NB4 (cell line): ENCODE data around the gene RBFOX1.

Experiments used
- MYC ChIP-seq: IDR thresholded peaks from 2 replicates; pipeline ENCODE4 v1.6.1; 2011; ENCODE audit warnings: low read depth, low read length
- POLR2A ChIP-seq: IDR thresholded peaks from 2 replicates; pipeline ENCODE4 v1.6.1; 2011; ENCODE audit warnings: mild to moderate bottlenecking; ENCODE audit not compliant: insufficient read length; ENCODE audit errors: extremely low read depth
- TF ChIP-seq, protein P1 (sequence below): IDR thresholded peaks from one replicate; pipeline ENCODE4 v1.5.1; 2012; ENCODE audit warnings: low read depth, low read length
- TF ChIP-seq, protein P2 (sequence below): IDR thresholded peaks from 2 replicates; pipeline ENCODE4 v1.6.1; 2011; ENCODE audit warnings: low read depth, low read length

DNA sequence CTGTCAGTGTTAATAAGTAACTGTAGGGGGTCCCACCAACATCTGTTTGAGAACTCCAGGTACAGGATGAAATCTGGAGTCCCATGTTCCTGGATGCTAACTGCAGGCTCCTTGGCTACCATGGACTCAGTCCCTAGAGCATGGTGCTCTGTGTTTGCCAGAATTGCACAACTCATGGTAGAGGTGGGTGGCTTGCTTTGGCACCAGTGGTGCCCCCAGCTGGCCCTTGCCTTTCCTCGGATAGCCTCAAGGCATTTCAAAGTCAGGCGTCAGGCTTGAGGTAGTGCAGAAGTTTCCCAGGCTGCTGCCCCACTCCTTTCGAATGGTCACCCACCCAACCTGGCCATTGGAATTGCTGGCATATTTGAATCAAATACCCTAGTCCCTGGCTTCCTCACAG, 179.9 kb downstream of the RBFOX1 start:
- TF ChIP-seq, protein P1, sequence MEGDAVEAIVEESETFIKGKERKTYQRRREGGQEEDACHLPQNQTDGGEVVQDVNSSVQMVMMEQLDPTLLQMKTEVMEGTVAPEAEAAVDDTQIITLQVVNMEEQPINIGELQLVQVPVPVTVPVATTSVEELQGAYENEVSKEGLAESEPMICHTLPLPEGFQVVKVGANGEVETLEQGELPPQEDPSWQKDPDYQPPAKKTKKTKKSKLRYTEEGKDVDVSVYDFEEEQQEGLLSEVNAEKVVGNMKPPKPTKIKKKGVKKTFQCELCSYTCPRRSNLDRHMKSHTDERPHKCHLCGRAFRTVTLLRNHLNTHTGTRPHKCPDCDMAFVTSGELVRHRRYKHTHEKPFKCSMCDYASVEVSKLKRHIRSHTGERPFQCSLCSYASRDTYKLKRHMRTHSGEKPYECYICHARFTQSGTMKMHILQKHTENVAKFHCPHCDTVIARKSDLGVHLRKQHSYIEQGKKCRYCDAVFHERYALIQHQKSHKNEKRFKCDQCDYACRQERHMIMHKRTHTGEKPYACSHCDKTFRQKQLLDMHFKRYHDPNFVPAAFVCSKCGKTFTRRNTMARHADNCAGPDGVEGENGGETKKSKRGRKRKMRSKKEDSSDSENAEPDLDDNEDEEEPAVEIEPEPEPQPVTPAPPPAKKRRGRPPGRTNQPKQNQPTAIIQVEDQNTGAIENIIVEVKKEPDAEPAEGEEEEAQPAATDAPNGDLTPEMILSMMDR: no peak
- no peak for TF ChIP-seq POLR2A
- TF ChIP-seq, protein P2, sequence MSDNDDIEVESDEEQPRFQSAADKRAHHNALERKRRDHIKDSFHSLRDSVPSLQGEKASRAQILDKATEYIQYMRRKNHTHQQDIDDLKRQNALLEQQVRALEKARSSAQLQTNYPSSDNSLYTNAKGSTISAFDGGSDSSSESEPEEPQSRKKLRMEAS: no peak
- TF ChIP-seq MYC: no peak
